HG03457 (cell line): ENCODE data around the gene CACNA1C.
"Not testable (repeated sequence)": the region's sequence is repeated elsewhere in the genome, so short reads cannot be mapped to it uniquely, and the experiment has no call there.

Experiments used
- ATAC-seq: cut with Tn5 transposase; IDR thresholded peaks from one replicate; pipeline ENCODE4 v1.9.1; 2021; ENCODE audit warnings: moderate number of reproducible peaks; ENCODE audit not compliant: unreplicated experiment

The CACNA1C gene

GRCh38 chr12:2463719-2464118 lies 410.9 kb downstream of the CACNA1C start:
- ATAC-seq = no peak

- no peak for ATAC-seq
These were observed 412.9 kb downstream of the CACNA1C start for GRCh38 chr12:2465681-2466080.

GRCh38 chr12:2466211-2466610 lies 413.4 kb downstream of the CACNA1C start:
- ATAC-seq = no peak

GRCh38 chr12:2467447-2468195 lies 414.8 kb downstream of the CACNA1C start:
- ATAC-seq = no peak

GRCh38 chr12:2475984-2476383 lies 423.2 kb downstream of the CACNA1C start:
- ATAC-seq = no peak

- ATAC-seq = no peak
These were observed 424.4 kb downstream of the CACNA1C start for GRCh38 chr12:2477009-2477766.

- ATAC-seq = no peak
These were observed 427.2 kb downstream of the CACNA1C start for GRCh38 chr12:2479851-2480535.

GRCh38 chr12:2481346-2481745 lies 428.6 kb downstream of the CACNA1C start:
- ATAC-seq = no peak

GRCh38 chr12:2481951-2482350 lies 429.2 kb downstream of the CACNA1C start:
- ATAC-seq = no peak

- ATAC-seq = no peak
These were observed 430.3 kb downstream of the CACNA1C start for GRCh38 chr12:2482938-2483660.

- ATAC-seq = no peak
These were observed 430.9 kb downstream of the CACNA1C start for GRCh38 chr12:2483713-2484112.

GRCh38 chr12:2484141-2484776 lies 431.5 kb downstream of the CACNA1C start:
- ATAC-seq = no peak

- ATAC-seq = no peak
These were observed 432.9 kb downstream of the CACNA1C start for GRCh38 chr12:2485681-2486080.

GRCh38 chr12:2486796-2487195 lies 434.0 kb downstream of the CACNA1C start:
- ATAC-seq = no peak

GRCh38 chr12:2487278-2487677 lies 434.5 kb downstream of the CACNA1C start:
- no peak for ATAC-seq

GRCh38 chr12:2488131-2488530 lies 435.3 kb downstream of the CACNA1C start:
- ATAC-seq = no peak

- ATAC-seq = no peak
These were observed 435.8 kb downstream of the CACNA1C start for GRCh38 chr12:2488596-2488995.

GRCh38 chr12:2489275-2489674 lies 436.5 kb downstream of the CACNA1C start:
- no peak for ATAC-seq

- ATAC-seq = no peak
These were observed 438.0 kb downstream of the CACNA1C start for GRCh38 chr12:2490831-2491230.

- not testable (repeated sequence) for ATAC-seq
These were observed 438.6 kb downstream of the CACNA1C start for GRCh38 chr12:2491349-2491748.

- no peak for ATAC-seq
These were observed 439.4 kb downstream of the CACNA1C start for GRCh38 chr12:2492236-2492635.
